Sigmoid colon (tissue), 3 donors: ENCODE data around the gene BCL11B.

ENCODE experiments used
- POLR2A ChIP-seq, 2 donors: fragments of 450-650 bp; IDR thresholded peaks; one replicate each; pipeline ENCODE4 v1.6.1; 2016; ENCODE audit warnings: antibody characterized with exemption in 2 of 2, mild to moderate bottlenecking in 2 of 2, moderate library complexity in 2 of 2
- TF ChIP-seq, protein P1 (sequence below), 4 experiments: fragments of 450-650 bp in 3 of 4; fragments of 200-600 bp in 1 of 4; IDR thresholded peaks; one replicate each; pipeline ENCODE4 v1.5.1; 2016 to 2019; ENCODE audit warnings: antibody characterized with exemption in 4 of 4, mild to moderate bottlenecking in 3 of 4, moderate library complexity in 2 of 4

DNA sequence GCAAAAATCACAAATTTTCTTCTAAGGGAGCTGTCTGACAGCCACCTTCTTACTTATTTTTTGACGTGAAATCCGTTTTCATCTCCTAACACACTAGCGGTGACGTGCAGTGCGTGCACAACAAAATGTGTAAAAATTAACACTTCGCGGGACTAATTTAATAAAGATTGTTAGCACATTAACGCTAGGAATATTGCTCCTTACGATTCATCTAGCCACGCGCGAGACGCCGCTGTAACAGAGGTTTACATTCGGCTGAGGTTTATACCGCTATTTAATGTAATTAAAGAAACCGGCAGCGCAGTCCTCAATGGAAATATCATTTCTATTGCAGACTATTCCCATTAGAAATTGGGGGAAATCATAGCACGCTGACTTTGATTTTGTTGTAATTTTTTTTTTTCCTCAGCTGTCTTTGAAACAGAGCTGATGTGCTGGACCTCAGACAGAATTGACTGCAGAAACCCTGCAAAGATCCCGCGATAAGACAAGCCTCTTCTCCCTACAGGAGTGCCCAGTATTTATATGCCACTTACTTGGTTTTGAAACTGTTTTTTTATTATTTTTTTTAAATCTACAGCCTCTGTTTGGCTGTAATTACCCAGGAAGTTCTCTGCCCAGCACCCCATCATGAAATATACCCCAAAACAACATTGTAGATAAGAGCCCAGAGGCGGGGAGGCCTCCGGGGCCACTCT, 31.2 kb downstream of the BCL11B start:
- TF ChIP-seq, protein P1, sequence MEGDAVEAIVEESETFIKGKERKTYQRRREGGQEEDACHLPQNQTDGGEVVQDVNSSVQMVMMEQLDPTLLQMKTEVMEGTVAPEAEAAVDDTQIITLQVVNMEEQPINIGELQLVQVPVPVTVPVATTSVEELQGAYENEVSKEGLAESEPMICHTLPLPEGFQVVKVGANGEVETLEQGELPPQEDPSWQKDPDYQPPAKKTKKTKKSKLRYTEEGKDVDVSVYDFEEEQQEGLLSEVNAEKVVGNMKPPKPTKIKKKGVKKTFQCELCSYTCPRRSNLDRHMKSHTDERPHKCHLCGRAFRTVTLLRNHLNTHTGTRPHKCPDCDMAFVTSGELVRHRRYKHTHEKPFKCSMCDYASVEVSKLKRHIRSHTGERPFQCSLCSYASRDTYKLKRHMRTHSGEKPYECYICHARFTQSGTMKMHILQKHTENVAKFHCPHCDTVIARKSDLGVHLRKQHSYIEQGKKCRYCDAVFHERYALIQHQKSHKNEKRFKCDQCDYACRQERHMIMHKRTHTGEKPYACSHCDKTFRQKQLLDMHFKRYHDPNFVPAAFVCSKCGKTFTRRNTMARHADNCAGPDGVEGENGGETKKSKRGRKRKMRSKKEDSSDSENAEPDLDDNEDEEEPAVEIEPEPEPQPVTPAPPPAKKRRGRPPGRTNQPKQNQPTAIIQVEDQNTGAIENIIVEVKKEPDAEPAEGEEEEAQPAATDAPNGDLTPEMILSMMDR (IDR thresholded peaks at IDR 0.05): no peak
- no peak for TF ChIP-seq POLR2A (IDR thresholded peaks at IDR 0.05)
